ENCODE measurements around the gene STPG4.

The STPG4 gene

DNA sequence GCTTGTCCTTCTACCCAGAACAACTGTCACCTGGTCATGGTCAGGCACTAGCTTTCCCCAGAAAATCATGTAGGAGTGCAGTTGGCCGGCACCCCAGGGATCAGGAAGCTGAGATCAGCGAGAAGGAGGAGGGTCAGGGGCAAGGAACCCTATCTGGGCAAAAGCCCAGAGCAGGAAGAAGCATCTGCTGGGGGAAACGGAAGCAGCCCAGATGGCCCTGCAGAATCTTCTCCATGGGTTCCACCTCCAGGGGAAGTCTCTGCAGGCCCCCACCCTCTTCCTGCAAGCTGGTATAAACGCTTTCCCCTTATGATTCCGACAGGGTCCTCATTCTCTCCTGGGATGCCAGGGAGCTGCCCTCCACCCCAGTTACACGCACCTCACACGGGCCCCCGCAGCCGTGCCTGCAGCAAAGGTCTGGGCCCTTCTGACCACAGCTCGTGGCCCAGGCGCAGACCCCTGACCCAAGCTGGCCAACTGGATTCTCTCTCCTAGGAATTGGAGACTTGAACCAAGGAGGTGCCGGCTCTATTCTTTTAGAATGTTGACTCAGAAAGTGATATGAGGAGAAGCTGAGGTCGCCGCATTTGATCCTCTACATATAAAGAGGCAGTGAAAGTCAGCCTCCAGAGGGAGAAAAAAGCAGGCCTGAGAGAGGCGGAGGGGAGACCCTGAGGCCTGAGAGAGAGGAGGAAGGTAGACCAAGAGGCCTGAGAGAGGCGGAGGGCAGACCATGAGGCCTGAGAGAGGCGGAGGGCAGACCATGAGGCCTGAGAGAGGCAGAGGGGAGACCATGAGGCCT is 71.0 kb downstream of the STPG4 start:
- in situ Hi-C loops (cut with HindIII; ENCODE audit: low pct_unique_long_range_greater_than_20kb, low sequenced_read_pairs) = no loop called here

GRCh38 chr2:47083485-47083884 is 71.6 kb downstream of the STPG4 start:
- DNase-seq (ENCODE audit: low read depth in 1 of 2, low spot score in 1 of 2) = no peak
- no peak for TF ChIP-seq JUND (IDR thresholded peaks at IDR 0.05; ENCODE audit: low read depth)
- in situ Hi-C loops (cut with HindIII; ENCODE audit: low pct_unique_long_range_greater_than_20kb, low sequenced_read_pairs) = no loop called here

More for the DNA sequence above, 71.0 kb downstream of the STPG4 start:
- DNase-seq (ENCODE audit: low read depth in 1 of 2, low spot score in 1 of 2) = no peak
- no peak for TF ChIP-seq JUND (IDR thresholded peaks at IDR 0.05; ENCODE audit: low read depth)

GRCh38 chr2:47083005-47083404 is 72.1 kb downstream of the STPG4 start:
- in situ Hi-C loops (cut with HindIII; ENCODE audit: low pct_unique_long_range_greater_than_20kb, low sequenced_read_pairs) = no loop called here
- TF ChIP-seq JUND (IDR thresholded peaks at IDR 0.05; ENCODE audit: low read depth) = no peak

GRCh38 chr2:47080888-47081301 is 74.2 kb downstream of the STPG4 start:
- TF ChIP-seq JUND (IDR thresholded peaks at IDR 0.05; ENCODE audit: low read depth) = no peak
- DNase-seq (ENCODE audit: low read depth in 1 of 2, low spot score in 1 of 2) = no peak
- in situ Hi-C loops (cut with HindIII; ENCODE audit: low pct_unique_long_range_greater_than_20kb, low sequenced_read_pairs) = no loop called here

More at GRCh38 chr2:47083005-47083404, 72.1 kb downstream of the STPG4 start:
- DNase-seq (ENCODE audit: low read depth in 1 of 2, low spot score in 1 of 2) = no peak

GRCh38 chr2:47079515-47080412 is 75.3 kb downstream of the STPG4 start:
- DNase-seq (ENCODE audit: low read depth in 1 of 2, low spot score in 1 of 2) = no peak
- no peak for TF ChIP-seq JUND (IDR thresholded peaks at IDR 0.05; ENCODE audit: low read depth)
- in situ Hi-C loops (cut with HindIII; ENCODE audit: low pct_unique_long_range_greater_than_20kb, low sequenced_read_pairs) = no loop called here

DNA sequence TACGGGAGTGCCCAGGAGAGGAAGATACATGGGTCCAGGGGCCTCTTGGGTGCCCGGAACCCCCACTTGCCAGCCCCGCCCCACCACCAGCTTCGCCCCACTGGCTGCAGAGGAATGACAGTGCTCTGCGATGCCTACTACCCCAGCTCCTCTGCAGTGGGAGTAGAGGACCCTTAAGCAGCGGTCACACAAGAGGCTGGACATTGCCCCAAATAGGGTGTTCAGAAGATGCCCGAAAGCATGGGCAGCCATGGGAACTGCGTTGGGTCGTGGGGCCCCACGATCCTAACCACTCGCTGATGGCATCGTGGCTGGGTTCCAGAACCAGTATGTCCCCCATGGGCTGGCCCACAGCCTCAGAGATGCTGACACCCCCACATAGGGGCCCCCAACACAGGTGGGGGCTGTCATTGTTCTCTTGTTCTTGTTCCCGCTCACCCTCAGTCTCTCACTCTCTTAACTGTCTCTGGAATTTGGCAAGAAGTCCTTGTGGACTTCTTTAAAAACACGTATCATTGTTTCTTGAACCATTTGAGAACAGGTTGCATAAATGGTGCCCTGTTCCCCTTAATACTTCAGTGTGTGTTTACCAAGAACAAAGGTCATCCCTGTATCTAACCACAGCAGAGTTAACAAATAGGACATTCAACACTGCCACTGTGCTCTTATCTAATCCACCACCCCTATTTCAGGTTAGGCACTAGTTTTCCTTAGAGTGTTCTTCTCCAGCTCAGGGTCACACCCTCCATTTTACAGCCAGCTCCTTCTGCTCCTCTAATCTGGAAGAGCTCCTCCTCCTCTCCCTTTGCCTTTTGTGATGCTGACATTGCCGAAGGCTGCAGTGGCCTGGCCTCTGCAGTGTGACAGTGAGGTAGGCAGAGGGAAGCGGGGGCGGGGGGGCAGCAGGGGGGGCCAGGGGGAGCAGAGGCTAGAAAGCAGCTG is 76.3 kb downstream of the STPG4 start:
- TF ChIP-seq JUND (IDR thresholded peaks at IDR 0.05; ENCODE audit: low read depth) = no peak
- no peak for DNase-seq (ENCODE audit: low read depth in 1 of 2, low spot score in 1 of 2)
- in situ Hi-C loops (cut with HindIII; ENCODE audit: low pct_unique_long_range_greater_than_20kb, low sequenced_read_pairs) = no loop called here

- in situ Hi-C loops (cut with HindIII; ENCODE audit: low pct_unique_long_range_greater_than_20kb, low sequenced_read_pairs) = no loop called here
- no peak for DNase-seq (ENCODE audit: low read depth in 1 of 2, low spot score in 1 of 2)
Observed at GRCh38 chr2:47077442-47078117, 77.5 kb downstream of the STPG4 start.

DNA sequence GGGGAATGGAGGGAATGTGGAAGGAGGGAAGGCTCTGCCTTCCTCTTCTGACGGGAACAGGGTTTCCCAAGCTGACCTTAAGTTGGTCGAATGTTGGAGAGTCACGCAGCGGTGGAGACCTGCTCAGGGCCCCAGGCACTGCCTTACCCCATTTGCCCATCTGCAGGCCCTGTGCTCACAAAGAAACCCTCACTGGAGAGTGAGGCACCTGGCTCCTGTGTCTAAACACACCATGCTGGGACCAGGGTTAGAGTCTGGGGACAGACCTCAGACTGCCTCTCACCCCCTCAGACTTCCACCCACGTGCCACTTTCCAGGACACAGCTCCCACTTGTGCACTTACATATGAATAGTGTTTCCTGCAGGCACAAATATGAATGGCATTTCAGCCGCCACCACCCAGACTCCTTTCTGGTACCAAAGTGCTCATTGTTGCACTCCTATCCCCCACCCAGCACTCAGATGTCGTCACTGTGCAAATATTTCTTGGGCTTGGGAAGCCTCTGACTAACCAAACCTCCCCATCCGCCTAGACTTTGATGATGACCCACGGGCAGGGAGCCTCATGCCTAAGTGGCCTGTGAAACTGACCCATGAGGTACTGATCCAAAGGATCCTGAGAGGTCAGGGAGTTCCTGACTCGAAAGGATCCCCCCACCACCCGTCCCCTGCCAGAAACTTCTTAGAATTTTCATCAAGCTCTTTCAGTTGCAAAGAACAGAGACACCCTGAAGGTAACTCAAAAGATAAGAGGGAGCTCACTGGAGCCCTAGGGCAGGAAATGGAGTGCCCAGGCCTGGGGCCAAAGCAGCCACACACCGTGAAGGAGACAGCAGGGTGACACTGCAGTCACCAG is 78.3 kb downstream of the STPG4 start:
- in situ Hi-C loops (cut with HindIII; ENCODE audit: low pct_unique_long_range_greater_than_20kb, low sequenced_read_pairs) = no loop called here
- no peak for TF ChIP-seq JUND (IDR thresholded peaks at IDR 0.05; ENCODE audit: low read depth)

More at GRCh38 chr2:47077442-47078117, 77.5 kb downstream of the STPG4 start:
- no peak for TF ChIP-seq JUND (IDR thresholded peaks at IDR 0.05; ENCODE audit: low read depth)

GRCh38 chr2:47076126-47076506 is 79.0 kb downstream of the STPG4 start:
- no peak for TF ChIP-seq JUND (IDR thresholded peaks at IDR 0.05; ENCODE audit: low read depth)
- in situ Hi-C loops (cut with HindIII; ENCODE audit: low pct_unique_long_range_greater_than_20kb, low sequenced_read_pairs) = no loop called here
- no peak for DNase-seq (ENCODE audit: low read depth in 1 of 2, low spot score in 1 of 2)

More for the DNA sequence above, 78.3 kb downstream of the STPG4 start:
- peak in 1 of 2 experiments; percentile 28 for DNase-seq (ENCODE audit: low read depth in 1 of 2, low spot score in 1 of 2)

DNA sequence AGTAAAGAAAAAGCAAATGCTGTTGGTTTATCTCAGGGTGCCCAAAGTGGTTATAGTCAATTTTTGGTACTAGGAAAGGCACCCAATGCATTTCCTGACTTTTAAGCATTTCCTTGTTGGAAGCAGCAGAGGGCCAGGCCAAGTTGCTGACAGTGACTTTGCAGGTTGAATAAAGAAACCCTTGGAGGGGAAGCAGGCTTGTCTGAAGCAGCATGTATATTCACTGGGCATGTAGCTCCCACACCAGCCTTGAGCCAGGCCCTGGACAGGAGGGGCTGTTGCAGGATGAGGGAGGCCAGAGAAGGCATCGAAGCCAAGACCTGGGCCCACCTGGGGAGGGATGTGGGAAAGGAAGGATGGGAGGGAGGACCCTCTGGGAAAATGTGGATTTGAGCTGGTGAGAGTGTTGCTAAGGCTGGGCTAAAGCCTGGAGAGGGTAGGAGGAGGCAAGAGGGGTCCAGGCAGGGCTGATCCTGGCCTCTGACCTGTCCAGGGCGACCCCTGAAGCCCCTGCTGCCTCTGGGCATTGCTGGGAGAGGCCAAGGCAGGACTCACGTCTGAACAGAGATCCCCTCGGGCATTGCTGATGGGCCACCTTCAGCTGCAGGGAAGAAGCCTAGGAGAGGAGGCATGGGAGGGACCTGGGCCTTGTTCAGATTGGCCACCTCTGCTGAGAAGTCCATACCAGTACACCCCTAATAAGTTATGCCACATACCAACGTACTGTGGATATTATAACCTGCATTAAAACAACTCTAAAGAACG is 79.6 kb downstream of the STPG4 start:
- in situ Hi-C loops (cut with HindIII; ENCODE audit: low pct_unique_long_range_greater_than_20kb, low sequenced_read_pairs) = no loop called here

More for the DNA sequence above, 79.6 kb downstream of the STPG4 start:
- no peak for TF ChIP-seq JUND (IDR thresholded peaks at IDR 0.05; ENCODE audit: low read depth)
- no peak for DNase-seq (ENCODE audit: low read depth in 1 of 2, low spot score in 1 of 2)
